HCT116 (cell line): ENCODE measurements around the gene HAVCR2. TPM values are rescaled to one million over a fixed set of nuclear protein-coding genes. Genes with fewer than 3 reads are reported as not detected.

Experiments
- ATAC-seq: fragments of 200-7000 bp; cut with Tn5 transposase; 2 replicates; pipeline ENCODE4 v1.9.1; 2020; ENCODE audit warnings: mild to moderate bottlenecking, moderate library complexity
- BruUV-seq: library from RNA; stranded (reverse); fragments of 400-500 nt; replicated peaks from 2 replicates; lab custom pipeline; 2021; lab: Mats Ljungman, UMichigan
- CTCF ChIA-PET: fragments of 300-600 bp; sonication (Branson Sonifier 250); formaldehyde crosslinking; loops from one replicate; lab custom pipeline; 2021; ENCODE audit warnings: antibody characterized with exemption; lab: Charles Lee
- POLR2A ChIA-PET: fragments of 300-600, 350-600 bp; sonication (Branson Sonifier 250); formaldehyde crosslinking; loops from one replicate; lab custom pipeline; 2021; ENCODE audit warnings: antibody characterized with exemption; lab: Charles Lee
- RAD21 ChIA-PET, 2 experiments: fragments of 300-600 bp; sonication (Branson Sonifier 250); formaldehyde crosslinking; loops; one replicate each; lab custom pipeline; 2023; ENCODE audit warnings: low total read pairs in 2 of 2; ENCODE audit not compliant: uncharacterized antibody in 2 of 2, unreplicated experiment in 2 of 2, low non-redundant PET in 1 of 2; lab: Charles Lee
- DNase-seq: peaks from one replicate; pipeline ENCODE4 v3.0.0-alpha.2; 2010; ENCODE audit warnings: low read depth, low spot score
- H2AFZ ChIP-seq: fragments of 200-600 bp; shearing (Covaris generic), sonication (generic); 2 replicates; pipeline ENCODE4 v1.6.1; 2017; ENCODE audit warnings: low read depth, mixed run types, mixed read lengths, antibody characterized with exemption, low read length; ENCODE audit not compliant: poor library complexity, severe bottlenecking
- H3K27ac ChIP-seq: 2 replicates; pipeline ENCODE4 v1.5.1; 2012; ENCODE audit warnings: low read depth, low read length
- H3K27me3 ChIP-seq: fragments of 200-600 bp; sonication (generic); 2 replicates; pipeline ENCODE4 v1.6.1; 2016; ENCODE audit warnings: mixed run types, low read length, mixed read lengths; ENCODE audit not compliant: insufficient read depth
- H3K36me3 ChIP-seq, 2 experiments: fragments of 200-500 bp in 1 of 2; fragments of 200-600 bp in 1 of 2; sonication (Bioruptor generic) in 1 of 2; sonication (generic) in 1 of 2; 2 replicates each; pipeline versions ENCODE4 v1.5.1 to v1.6.1; 2014 to 2016; ENCODE audit warnings: low read length in 2 of 2, inconsistent platforms in 1 of 2, mixed read lengths in 1 of 2, mixed run types in 1 of 2; ENCODE audit not compliant: insufficient read depth in 2 of 2, control insufficient read depth in 1 of 2
- H3K4me1 ChIP-seq, 2 experiments: fragments of 200-600 bp in 1 of 2; sonication (generic) in 1 of 2; 2 replicates each; pipeline versions ENCODE4 v1.5.1 to v1.6.1; 2012 to 2017; ENCODE audit warnings: low read length in 2 of 2, inconsistent platforms in 1 of 2, mild to moderate bottlenecking in 1 of 2, mixed read lengths in 1 of 2, mixed run types in 1 of 2, moderate library complexity in 1 of 2; ENCODE audit not compliant: insufficient read depth in 2 of 2, control insufficient read depth in 1 of 2
- H3K4me2 ChIP-seq: fragments of 200-600 bp; sonication (generic); 2 replicates; pipeline ENCODE4 v1.6.1; 2017; ENCODE audit warnings: mixed run types, low read length, mixed read lengths
- H3K4me3 ChIP-seq, 2 experiments: fragments of 200-600 bp in 1 of 2; sonication (generic) in 1 of 2; replicated peaks in 1 of 2; 2 replicates each; pipeline ENCODE4 v1.5.1; 2011 to 2016; ENCODE audit warnings: low read length in 2 of 2, control low read depth in 1 of 2, low read depth in 1 of 2, mild to moderate bottlenecking in 1 of 2, mixed read lengths in 1 of 2, mixed run types in 1 of 2
- H3K79me2 ChIP-seq: fragments of 200-600 bp; sonication (generic); 2 replicates; pipeline ENCODE4 v1.6.1; 2017; ENCODE audit warnings: mild to moderate bottlenecking, mixed run types, low read length, moderate library complexity, mixed read lengths; ENCODE audit not compliant: insufficient read depth
- H3K9ac ChIP-seq: fragments of 200-600 bp; sonication (generic); 2 replicates; pipeline ENCODE4 v1.6.1; 2016; ENCODE audit warnings: low read length, mixed read lengths
- H3K9me2 ChIP-seq: fragments of 200-600 bp; sonication (generic), shearing (Covaris generic); 2 replicates; pipeline ENCODE4 v1.6.1; 2017; ENCODE audit warnings: mixed run types, mild to moderate bottlenecking, moderate library complexity; ENCODE audit not compliant: insufficient read depth
- H3K9me3 ChIP-seq, 2 experiments: fragments of 200-500 bp in 1 of 2; fragments of 200-600 bp in 1 of 2; sonication (Bioruptor generic) in 1 of 2; sonication (generic) in 1 of 2; 2 replicates each; pipeline ENCODE4 v1.6.1; 2014 to 2017; ENCODE audit warnings: low read length in 2 of 2, mixed read lengths in 2 of 2, inconsistent platforms in 1 of 2, low read depth in 1 of 2, mild to moderate bottlenecking in 1 of 2, mixed run types in 1 of 2, moderate library complexity in 1 of 2; ENCODE audit not compliant: control insufficient read depth in 1 of 2, insufficient read depth in 1 of 2
- H4K20me1 ChIP-seq: fragments of 200-600 bp; sonication (generic), shearing (Covaris generic); 2 replicates; pipeline ENCODE4 v1.6.1; 2017; ENCODE audit warnings: mixed run types, mild to moderate bottlenecking, moderate library complexity; ENCODE audit not compliant: insufficient read depth
- ATF3 ChIP-seq: IDR thresholded peaks from 2 replicates; pipeline ENCODE4 v1.6.1; 2012
- CBX3 ChIP-seq: IDR thresholded peaks from 2 replicates; pipeline ENCODE4 v1.6.1; 2012; ENCODE audit warnings: low read depth
- CEBPB ChIP-seq: IDR thresholded peaks from 2 replicates; pipeline ENCODE4 v1.6.1; 2012; ENCODE audit warnings: low read depth
- EGR1 ChIP-seq: IDR thresholded peaks from 2 replicates; pipeline ENCODE4 v1.6.1; 2012; ENCODE audit warnings: low read depth
- EZH2phosphoT487 ChIP-seq: fragments of 200-600 bp; IDR thresholded peaks from 2 replicates; pipeline ENCODE4 v1.6.1; 2018; ENCODE audit warnings: antibody characterized with exemption, borderline replicate concordance
- JUND ChIP-seq: IDR thresholded peaks from 2 replicates; pipeline ENCODE4 v1.6.1; 2012
- SIN3A ChIP-seq: IDR thresholded peaks from 2 replicates; pipeline ENCODE4 v1.6.1; 2012; ENCODE audit warnings: low read depth
- SRF ChIP-seq: IDR thresholded peaks from 2 replicates; pipeline ENCODE4 v1.6.1; 2012; ENCODE audit warnings: low read depth
- TCF7L2 ChIP-seq: IDR thresholded peaks from 2 replicates; pipeline ENCODE4 v1.7.0; 2011; ENCODE audit warnings: borderline replicate concordance, inconsistent platforms; ENCODE audit not compliant: insufficient read depth, insufficient read length; ENCODE audit errors: extremely low read depth
- YY1 ChIP-seq: IDR thresholded peaks from 2 replicates; pipeline ENCODE4 v1.6.1; 2011; ENCODE audit warnings: low read length, low read depth, moderate library complexity, mild to moderate bottlenecking; ENCODE audit not compliant: insufficient replicate concordance; ENCODE audit errors: extremely low read depth
- ZFX ChIP-seq: fragments of 450-650 bp; IDR thresholded peaks from 2 replicates; pipeline ENCODE4 v1.6.1; 2017
- intact Hi-C: fragments of 100-400 bp; cut with micrococcal nuclease; formaldehyde crosslinking; loops from 2 replicates; pipeline ENCODE4 v1.10.0; 2022
- total RNA-seq: library from RNA; stranded (reverse); gene quantifications from one replicate; pipeline ENCODE4 v1.2.1, GENCODE V29; 2021; ENCODE audit not compliant: unreplicated experiment

HAVCR2 gene
- total RNA-seq, 1 experiment from 2014 or later = 0.07 TPM

- BruUV-seq = no TSS peak
- Histone ChIP-seq H4K20me1 (no peaks in the 10 kb centered on the region), H2AFZ (no peak overlapping the region), H3K4me2 (no peak overlapping the region), H3K9me3 (no peaks in the 10 kb centered on the region), H3K4me1 (no peaks in the 10 kb centered on the region), H3K36me3 (no peaks in the 10 kb centered on the region), H3K79me2 (no peaks in the 10 kb centered on the region), H3K9me2 (no peaks in the 10 kb centered on the region), H3K27me3 (no peaks in the 10 kb centered on the region), H3K27ac (no peak overlapping the region), H3K4me3 (no peak overlapping the region), H3K9ac (no peak overlapping the region)
- intact Hi-C loops = no loop called here
- ATAC-seq (no peak), DNase-seq (no peak)
- POLR2A ChIA-PET = no interaction called here
- no peak for TF ChIP-seq ATF3
- TF ChIP-seq CEBPB = no peak
- TF ChIP-seq YY1 = no peak
- TF ChIP-seq CBX3 = no peak
- TF ChIP-seq EGR1 = no peak
- no peak for TF ChIP-seq SRF
- no peak for TF ChIP-seq SIN3A
- no peak for TF ChIP-seq ZFX
- no peak for TF ChIP-seq JUND
- no peak for TF ChIP-seq TCF7L2
- TF ChIP-seq EZH2phosphoT487 = no peak
- CTCF ChIA-PET = interaction anchor here (1.2 kb wide), 1 partner anchor 8 kb away, joined by 4 read pairs; the partner anchor contains the start of gene MED7
- RAD21 ChIA-PET = no interaction called here
Observed at GRCh38 chr5:157150995-157151394, 42.2 kb upstream of the HAVCR2 start.
